Osteoblast (primary cell): Measurements from ENCODE around the gene FAM120A. TPM values are rescaled to one million over a fixed set of nuclear protein-coding genes. Genes with fewer than 3 reads are reported as not detected.

Experiments used
- DNase-seq: peaks from one replicate; pipeline ENCODE4 v3.0.0; 2011; ENCODE audit warnings: low spot score, mixed read lengths; ENCODE audit not compliant: insufficient read length; ENCODE audit errors: missing footprints
- H2AFZ ChIP-seq: 2 replicates; pipeline ENCODE4 v1.6.0; 2011; ENCODE audit warnings: mild to moderate bottlenecking, low read length
- H3K27ac ChIP-seq: 2 replicates; pipeline ENCODE4 v1.5.1; 2011; ENCODE audit warnings: mild to moderate bottlenecking, low read depth, low read length, moderate library complexity
- H3K27me3 ChIP-seq: 2 replicates; pipeline ENCODE4 v1.6.0; 2012; ENCODE audit warnings: mild to moderate bottlenecking, control low read depth, inconsistent platforms, low read length, moderate library complexity; ENCODE audit not compliant: insufficient read depth
- H3K36me3 ChIP-seq: 2 replicates; pipeline ENCODE4 v1.5.1; 2011; ENCODE audit warnings: mild to moderate bottlenecking, low read length, control low read depth, moderate library complexity; ENCODE audit not compliant: insufficient read depth
- H3K4me1 ChIP-seq: 2 replicates; pipeline ENCODE4 v1.5.1; 2011; ENCODE audit warnings: mild to moderate bottlenecking, low read length, control low read depth, moderate library complexity; ENCODE audit not compliant: insufficient read depth
- H3K4me2 ChIP-seq: 2 replicates; pipeline ENCODE4 v1.6.0; 2011; ENCODE audit warnings: mild to moderate bottlenecking, low read length; ENCODE audit not compliant: insufficient read depth
- H3K4me3 ChIP-seq: fragments of 200-600 bp; sonication (generic); 3 replicates; pipeline ENCODE4 v1.5.1; 2012; ENCODE audit warnings: mild to moderate bottlenecking, low read length, inconsistent platforms; ENCODE audit not compliant: insufficient read depth
- H3K79me2 ChIP-seq: 2 replicates; pipeline ENCODE4 v1.6.0; 2012; ENCODE audit warnings: mild to moderate bottlenecking, low read length, control low read depth, inconsistent platforms; ENCODE audit not compliant: insufficient read depth
- H3K9me3 ChIP-seq: 2 replicates; pipeline ENCODE4 v1.5.1; 2011; ENCODE audit warnings: low read depth, low read length, control low read depth
- H4K20me1 ChIP-seq: 2 replicates; pipeline ENCODE4 v1.6.0; 2012; ENCODE audit warnings: mild to moderate bottlenecking, low read length, control low read depth; ENCODE audit not compliant: insufficient read depth
- CTCF ChIP-seq: IDR thresholded peaks from 2 replicates; pipeline ENCODE4 v1.5.1; 2011; ENCODE audit warnings: mild to moderate bottlenecking, low read depth, low read length, moderate library complexity; ENCODE audit errors: extremely low read depth
- total RNA-seq: library from RNA; depleted of rRNA; stranded (reverse); fragments of >200 nt; gene quantifications from 2 replicates; pipeline ENCODE4 v1.2.3, GENCODE V29; 2012

Gene FAM120A
- total RNA-seq, 1 donor, result 136 TPM

GRCh38 chr9:93582550-93582949 lies 131.1 kb downstream of the FAM120A start:
- H3K4me3 ChIP-seq, result no peak overlapping the region
- DNase-seq, result no peak

GRCh38 chr9:93585259-93585658 lies 133.8 kb downstream of the FAM120A start:
- Histone ChIP-seq H3K27me3 (no peaks in the 10 kb centered on the region), H3K9me3 (no peaks in the 10 kb centered on the region), H3K4me1 (peaks cover 8% of the 10 kb centered on the region), H2AFZ (no peak overlapping the region), H4K20me1 (peaks cover 68% of the 10 kb centered on the region), H3K36me3 (no peaks in the 10 kb centered on the region), H3K4me3 (no peak overlapping the region), H3K79me2 (peaks cover 92% of the 10 kb centered on the region), H3K27ac (no peak overlapping the region), H3K4me2 (no peak overlapping the region)
- no peak for TF ChIP-seq CTCF
- no peak for DNase-seq

More at GRCh38 chr9:93582550-93582949, 131.1 kb downstream of the FAM120A start:
- Histone ChIP-seq H3K9me3 (no peaks in the 10 kb centered on the region), H4K20me1 (peaks cover 66% of the 10 kb centered on the region), H3K4me1 (peaks cover 4% of the 10 kb centered on the region), H3K4me2 (no peak overlapping the region), H3K27ac (no peak overlapping the region), H3K36me3 (no peaks in the 10 kb centered on the region), H3K27me3 (no peaks in the 10 kb centered on the region), H2AFZ (no peak overlapping the region), H3K79me2 (peaks cover 97% of the 10 kb centered on the region)
- no peak for TF ChIP-seq CTCF

GRCh38 chr9:93585695-93586094 lies 134.2 kb downstream of the FAM120A start:
- peaks cover 8% of the 10 kb centered on the region for H3K4me1 ChIP-seq
- H3K36me3 ChIP-seq, result no peaks in the 10 kb centered on the region
- H3K9me3 ChIP-seq, result no peaks in the 10 kb centered on the region
- no peak overlapping the region for H3K27ac ChIP-seq
- TF ChIP-seq CTCF, result no peak
- no peaks in the 10 kb centered on the region for H3K27me3 ChIP-seq
- peaks cover 68% of the 10 kb centered on the region for H4K20me1 ChIP-seq
- no peak overlapping the region for H2AFZ ChIP-seq
- DNase-seq, result no peak
- peaks cover 91% of the 10 kb centered on the region for H3K79me2 ChIP-seq
- H3K4me2 ChIP-seq, result no peak overlapping the region
- H3K4me3 ChIP-seq, result no peak overlapping the region

GRCh38 chr9:93586290-93587057 lies 135.0 kb downstream of the FAM120A start:
- no peak for DNase-seq
- Histone ChIP-seq H2AFZ (no peak overlapping the region), H3K27me3 (no peaks in the 10 kb centered on the region), H3K36me3 (no peaks in the 10 kb centered on the region), H3K4me1 (peaks cover 8% of the 10 kb centered on the region), H3K9me3 (no peaks in the 10 kb centered on the region), H3K27ac (no peak overlapping the region), H3K4me3 (no peak overlapping the region), H3K79me2 (peaks cover 91% of the 10 kb centered on the region), H3K4me2 (no peak overlapping the region), H4K20me1 (peaks cover 69% of the 10 kb centered on the region)
- TF ChIP-seq CTCF, result no peak
